ENCODE measurements around the gene MAP2K4.

MAP2K4 gene

DNA sequence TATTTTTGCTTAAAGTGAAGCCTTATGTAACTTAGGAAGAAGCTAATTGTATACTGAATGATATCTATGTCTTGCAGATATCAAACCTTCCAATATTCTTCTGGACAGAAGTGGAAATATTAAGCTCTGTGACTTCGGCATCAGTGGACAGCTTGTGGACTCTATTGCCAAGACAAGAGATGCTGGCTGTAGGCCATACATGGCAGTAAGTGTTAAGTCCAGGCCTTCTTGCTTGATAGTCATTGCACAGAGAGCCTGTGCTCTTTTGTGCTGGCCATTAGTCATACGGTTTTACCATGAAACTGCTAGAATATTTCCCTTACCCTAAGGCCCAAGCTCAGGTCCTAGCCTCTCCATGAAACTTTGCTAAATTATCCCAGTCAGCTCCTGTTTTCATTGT, 92.5 kb downstream of the MAP2K4 start:
- Histone ChIP-seq H3K36me3 (ENCODE audit: low read depth) (peaks cover 63% of the 10 kb centered on the region), H3K4me1 (ENCODE audit: insufficient read depth, poor library complexity, severe bottlenecking) (peaks cover 4% of the 10 kb centered on the region), H3K27me3 (ENCODE audit: insufficient read depth, poor library complexity, severe bottlenecking) (no peaks in the 10 kb centered on the region), H3K9me3 (ENCODE audit: severe bottlenecking) (no peaks in the 10 kb centered on the region), H3K27ac (ENCODE audit: poor library complexity, severe bottlenecking) (no peak overlapping the region), H3K4me3 (ENCODE audit: severe bottlenecking) (no peak overlapping the region)
- ATAC-seq (ENCODE audit: low read depth) (no peak), DNase-seq (ENCODE audit: low spot score) (no peak)
- TF ChIP-seq CTCF (IDR thresholded peaks at IDR 0.05; ENCODE audit: poor library complexity, severe bottlenecking): no peak

GRCh38 chr17:12114686-12115418, 94.2 kb downstream of the MAP2K4 start:
- Histone ChIP-seq H3K9me3 (ENCODE audit: severe bottlenecking) (no peaks in the 10 kb centered on the region), H3K27me3 (ENCODE audit: insufficient read depth, poor library complexity, severe bottlenecking) (no peaks in the 10 kb centered on the region), H3K27ac (ENCODE audit: poor library complexity, severe bottlenecking) (no peak overlapping the region), H3K4me1 (ENCODE audit: insufficient read depth, poor library complexity, severe bottlenecking) (no peaks in the 10 kb centered on the region), H3K4me3 (ENCODE audit: severe bottlenecking) (no peak overlapping the region), H3K36me3 (ENCODE audit: low read depth) (peaks cover 54% of the 10 kb centered on the region)
- no peak for DNase-seq (ENCODE audit: low spot score)
- no peak for TF ChIP-seq CTCF (IDR thresholded peaks at IDR 0.05; ENCODE audit: poor library complexity, severe bottlenecking)
- no peak for ATAC-seq (ENCODE audit: low read depth)

GRCh38 chr17:12116143-12116542, 95.5 kb downstream of the MAP2K4 start:
- H3K4me3 ChIP-seq (ENCODE audit: severe bottlenecking): no peak overlapping the region
- no peaks in the 10 kb centered on the region for H3K27me3 ChIP-seq (ENCODE audit: insufficient read depth, poor library complexity, severe bottlenecking)
- no peak for TF ChIP-seq CTCF (IDR thresholded peaks at IDR 0.05; ENCODE audit: poor library complexity, severe bottlenecking)
- no peak for DNase-seq (ENCODE audit: low spot score)
- no peaks in the 10 kb centered on the region for H3K4me1 ChIP-seq (ENCODE audit: insufficient read depth, poor library complexity, severe bottlenecking)
- peaks cover 52% of the 10 kb centered on the region for H3K36me3 ChIP-seq (ENCODE audit: low read depth)
- H3K9me3 ChIP-seq (ENCODE audit: severe bottlenecking): no peaks in the 10 kb centered on the region
- no peak overlapping the region for H3K27ac ChIP-seq (ENCODE audit: poor library complexity, severe bottlenecking)
- ATAC-seq (ENCODE audit: low read depth): no peak

GRCh38 chr17:12118617-12119016, 97.9 kb downstream of the MAP2K4 start:
- Histone ChIP-seq H3K27me3 (ENCODE audit: insufficient read depth, poor library complexity, severe bottlenecking) (no peaks in the 10 kb centered on the region), H3K36me3 (ENCODE audit: low read depth) (peaks cover 44% of the 10 kb centered on the region), H3K4me3 (ENCODE audit: severe bottlenecking) (no peak overlapping the region), H3K27ac (ENCODE audit: poor library complexity, severe bottlenecking) (no peak overlapping the region), H3K9me3 (ENCODE audit: severe bottlenecking) (no peaks in the 10 kb centered on the region), H3K4me1 (ENCODE audit: insufficient read depth, poor library complexity, severe bottlenecking) (no peaks in the 10 kb centered on the region)
- ATAC-seq (ENCODE audit: low read depth) (no peak), DNase-seq (ENCODE audit: low spot score) (no peak)
- no peak for TF ChIP-seq CTCF (IDR thresholded peaks at IDR 0.05; ENCODE audit: poor library complexity, severe bottlenecking)

GRCh38 chr17:12122075-12122474, 101.4 kb downstream of the MAP2K4 start:
- Histone ChIP-seq H3K27ac (ENCODE audit: poor library complexity, severe bottlenecking) (no peak overlapping the region), H3K27me3 (ENCODE audit: insufficient read depth, poor library complexity, severe bottlenecking) (no peaks in the 10 kb centered on the region), H3K36me3 (ENCODE audit: low read depth) (peaks cover 32% of the 10 kb centered on the region), H3K9me3 (ENCODE audit: severe bottlenecking) (no peaks in the 10 kb centered on the region), H3K4me3 (ENCODE audit: severe bottlenecking) (no peak overlapping the region), H3K4me1 (ENCODE audit: insufficient read depth, poor library complexity, severe bottlenecking) (no peaks in the 10 kb centered on the region)
- ATAC-seq (ENCODE audit: low read depth) (no peak), DNase-seq (ENCODE audit: low spot score) (no peak)
- TF ChIP-seq CTCF (IDR thresholded peaks at IDR 0.05; ENCODE audit: poor library complexity, severe bottlenecking): no peak

Measured in RWPE2 (cell line).